ENCODE data around the gene CLCF1. TPM values are rescaled to one million over a fixed set of nuclear protein-coding genes. Genes with fewer than 3 reads are reported as not detected.

CLCF1 gene
- under 1 TPM; 0.10 to 0.17 TPM for total RNA-seq

DNA sequence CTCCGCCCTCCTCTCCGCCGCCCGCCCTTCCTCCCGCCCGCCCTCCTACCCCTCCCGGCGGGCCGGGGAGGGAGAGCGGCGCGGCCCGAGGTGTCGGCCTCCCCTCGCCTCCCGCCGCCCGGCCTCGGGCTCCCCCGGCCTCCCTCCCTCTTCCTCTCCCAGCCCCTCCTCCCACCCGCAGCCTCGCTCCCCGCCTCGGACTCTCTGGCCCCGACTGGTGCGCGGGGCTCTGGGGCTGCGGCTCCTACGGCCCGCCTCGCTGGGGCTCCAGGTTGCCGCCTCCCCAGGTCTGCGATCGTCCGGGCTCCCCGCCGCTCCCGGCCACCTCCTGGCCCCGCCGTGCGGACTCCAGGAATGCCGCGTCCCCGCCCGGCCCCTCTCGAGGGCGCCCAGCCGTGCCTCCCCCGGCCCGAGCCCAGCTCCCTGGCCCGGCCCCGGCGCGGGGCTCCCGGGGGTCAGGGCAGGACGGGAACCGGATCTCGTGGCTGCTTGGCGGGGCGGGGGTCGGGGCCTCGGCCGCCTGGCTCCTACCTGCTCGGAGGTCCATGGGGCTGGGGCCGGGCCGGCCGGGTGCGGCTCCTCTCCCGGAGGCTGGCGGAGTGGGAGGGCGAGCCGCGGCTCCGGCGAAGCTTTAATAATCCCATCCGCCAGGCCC lies at the start of gene CLCF1:
CLCF1 (minus strand) TSS at position 606 of the 655 bp plus-strand sequence; CDS start at position 547, 59 bp downstream.
- Mint-ChIP-seq H3K27ac (peak within 1 kb of the TSS; percentile 79), H3K4me3 (peak within 1 kb of the TSS; percentile 76), H3K4me1 (peaks cover 38% of the 10 kb centered on the region), H3K27me3 (peaks cover 69% of the 10 kb centered on the region), H3K9me3 (no peaks in the 10 kb centered on the region), H3K36me3 (ENCODE audit: low read depth) (no peaks in the 10 kb centered on the region)
- POLR2A ChIA-PET, result no interaction called here
- CTCF ChIA-PET, result interaction anchor here (0.6 to 38.4 kb wide), 8 partner anchors 10 to 1734 kb away, joined by 3 to 841 read pairs (median 4); partner anchors contain the start of genes CLCF1, POLD4, PPP1CA and RAD9A
- DNase-seq, result no peak

DNA sequence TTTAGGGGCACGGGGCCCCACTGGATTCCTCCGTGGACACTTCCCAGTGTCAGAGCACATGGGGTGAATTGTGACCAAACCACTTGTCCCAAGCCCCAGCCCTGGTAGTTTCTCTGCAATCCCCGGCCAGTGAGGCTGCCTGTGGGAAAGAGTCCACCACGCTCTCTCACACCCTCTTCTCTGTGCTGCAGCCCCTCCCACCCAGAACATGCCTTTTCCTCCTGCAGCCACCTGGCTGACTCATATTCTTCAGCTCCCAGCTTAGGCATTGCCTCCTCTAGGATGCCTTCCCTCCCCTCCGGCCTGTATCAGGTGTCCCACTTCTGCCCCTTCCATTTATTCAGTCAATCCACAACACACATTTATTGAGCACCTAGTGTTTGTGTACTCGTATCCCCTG lies 49.5 kb upstream of the CLCF1 start:
- DNase-seq, result no peak
- Mint-ChIP-seq H3K36me3 (ENCODE audit: low read depth) (peaks cover 3% of the 10 kb centered on the region), H3K9me3 (no peaks in the 10 kb centered on the region), H3K27me3 (no peaks in the 10 kb centered on the region), H3K4me3 (no peak overlapping the region), H3K27ac (peak overlapping the region; percentile 42), H3K4me1 (peaks cover 56% of the 10 kb centered on the region)
- ChIA-PET CTCF (interaction anchor here (1.3 to 3.5 kb wide), 3 partner anchors 12 to 21 kb away, joined by 3 to 18 read pairs (median 10); partner anchors contain the start of genes PPP1CA and PTPRCAP), POLR2A (no interaction called here)

GRCh38 chr11:67421430-67422031 lies 48.1 kb upstream of the CLCF1 start:
- Mint-ChIP-seq H3K27ac (peak overlapping the region; percentile 87), H3K36me3 (ENCODE audit: low read depth) (peaks cover 3% of the 10 kb centered on the region), H3K27me3 (no peaks in the 10 kb centered on the region), H3K4me3 (peak overlapping the region; percentile 74), H3K9me3 (no peaks in the 10 kb centered on the region), H3K4me1 (peaks cover 55% of the 10 kb centered on the region)
- POLR2A ChIA-PET, result no interaction called here
- CTCF ChIA-PET, result interaction anchor here (1.1 to 2.4 kb wide), 4 partner anchors 15 to 63 kb away, joined by 4 to 7 read pairs (median 4); partner anchors contain the start of genes PPP1CA and TBC1D10C
- DNase-seq, result no peak

DNA sequence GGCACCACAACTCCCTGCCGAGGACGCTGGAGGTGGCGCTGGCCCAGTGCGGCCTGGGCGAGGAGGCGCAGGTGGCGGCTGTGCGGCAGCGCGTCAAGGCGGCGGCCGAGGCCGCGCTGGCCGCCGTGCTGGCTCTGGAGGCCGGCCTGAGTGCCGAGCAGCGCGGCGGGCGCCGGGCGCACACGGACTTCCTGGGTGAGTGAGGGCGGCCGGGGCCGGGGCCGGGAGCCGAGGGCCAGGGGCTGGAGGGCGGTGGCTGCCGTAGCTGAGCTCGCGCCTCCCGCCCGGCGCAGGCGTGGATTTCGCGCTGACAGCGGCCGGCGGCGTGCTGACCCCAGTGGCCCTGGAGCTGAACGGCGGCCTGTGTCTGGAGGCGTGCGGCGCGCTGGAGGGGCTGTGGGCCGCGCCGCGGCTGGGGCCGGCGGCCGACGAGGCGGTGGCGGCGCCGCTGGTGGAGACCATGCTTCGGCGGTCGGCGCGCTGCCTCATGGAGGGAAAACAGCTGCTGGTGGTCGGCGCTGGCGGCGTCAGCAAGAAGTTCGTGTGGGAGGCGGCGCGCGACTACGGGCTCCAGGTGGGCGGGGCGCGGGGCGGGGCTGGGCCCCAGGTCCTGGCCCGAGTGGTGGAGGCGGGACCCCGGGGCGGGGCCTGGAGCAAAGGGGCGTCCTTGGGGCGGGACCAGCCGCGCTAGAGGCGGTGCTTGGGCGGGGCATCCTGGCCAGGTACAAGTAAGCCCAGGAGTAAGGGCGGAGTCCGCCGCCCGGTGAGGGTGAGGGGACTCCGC lies 47.4 kb upstream of the CLCF1 start:
- H3K4me3 Mint-ChIP-seq, result peak overlapping the region; percentile 74
- H3K9me3 Mint-ChIP-seq, result no peaks in the 10 kb centered on the region
- H3K4me1 Mint-ChIP-seq, result peaks cover 62% of the 10 kb centered on the region
- POLR2A ChIA-PET, result interaction anchor here (1.2 to 1.3 kb wide), 2 partner anchors 10 to 12 kb away, joined by 4 to 5 read pairs; no protein-coding TSS in a partner anchor
- H3K27me3 Mint-ChIP-seq, result no peaks in the 10 kb centered on the region
- peak; percentile 96 for DNase-seq
- CTCF ChIA-PET, result interaction anchor here (1.1 to 4.0 kb wide), 5 partner anchors 14 to 64 kb away, joined by 4 to 27 read pairs (median 5); partner anchors contain the start of genes PPP1CA, PTPRCAP and TBC1D10C
- H3K27ac Mint-ChIP-seq, result peak overlapping the region; percentile 87
- peaks cover 3% of the 10 kb centered on the region for H3K36me3 Mint-ChIP-seq (ENCODE audit: low read depth)

DNA sequence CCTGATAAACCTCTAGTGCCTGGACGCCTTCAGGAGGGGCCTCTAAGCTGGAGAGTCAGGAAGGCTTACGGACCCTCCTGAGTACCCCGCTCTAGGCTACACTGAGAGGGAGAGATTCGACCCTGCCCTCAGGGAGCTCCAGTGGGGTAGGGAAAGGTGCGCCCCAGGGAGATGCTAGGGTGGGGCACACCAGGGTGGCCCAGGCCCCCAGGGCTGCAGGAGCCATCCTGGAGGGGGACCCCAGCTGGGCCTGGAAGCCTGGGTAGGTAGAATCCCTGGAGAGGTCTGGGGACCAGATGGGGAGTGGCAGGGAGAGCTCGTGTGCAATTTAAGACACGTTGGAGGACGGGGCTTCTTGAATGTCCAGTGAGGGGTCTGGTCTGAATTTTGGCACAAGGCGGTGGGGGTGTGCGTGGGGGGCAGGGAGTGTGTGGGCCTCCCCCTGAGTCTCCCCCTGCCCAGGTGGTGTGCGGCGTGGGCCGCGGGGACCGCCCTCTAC lies 46.8 kb upstream of the CLCF1 start:
- Mint-ChIP-seq H3K27me3 (peaks cover under 1% of the 10 kb centered on the region), H3K36me3 (ENCODE audit: low read depth) (peaks cover 3% of the 10 kb centered on the region), H3K4me1 (peaks cover 57% of the 10 kb centered on the region), H3K9me3 (no peaks in the 10 kb centered on the region), H3K4me3 (peak overlapping the region; percentile 74), H3K27ac (peak overlapping the region; percentile 46)
- CTCF ChIA-PET, result interaction anchor here (0.6 to 4.0 kb wide), 7 partner anchors 13 to 827 kb away, joined by 3 to 27 read pairs (median 5); partner anchors contain the start of genes CCDC87, CCS, PTPRCAP and TBC1D10C
- no peak for DNase-seq
- POLR2A ChIA-PET, result interaction anchor here (0.8 to 1.3 kb wide), 3 partner anchors 9 to 17 kb away, joined by 4 to 7 read pairs (median 5); partner anchors contain the start of gene PTPRCAP

DNA sequence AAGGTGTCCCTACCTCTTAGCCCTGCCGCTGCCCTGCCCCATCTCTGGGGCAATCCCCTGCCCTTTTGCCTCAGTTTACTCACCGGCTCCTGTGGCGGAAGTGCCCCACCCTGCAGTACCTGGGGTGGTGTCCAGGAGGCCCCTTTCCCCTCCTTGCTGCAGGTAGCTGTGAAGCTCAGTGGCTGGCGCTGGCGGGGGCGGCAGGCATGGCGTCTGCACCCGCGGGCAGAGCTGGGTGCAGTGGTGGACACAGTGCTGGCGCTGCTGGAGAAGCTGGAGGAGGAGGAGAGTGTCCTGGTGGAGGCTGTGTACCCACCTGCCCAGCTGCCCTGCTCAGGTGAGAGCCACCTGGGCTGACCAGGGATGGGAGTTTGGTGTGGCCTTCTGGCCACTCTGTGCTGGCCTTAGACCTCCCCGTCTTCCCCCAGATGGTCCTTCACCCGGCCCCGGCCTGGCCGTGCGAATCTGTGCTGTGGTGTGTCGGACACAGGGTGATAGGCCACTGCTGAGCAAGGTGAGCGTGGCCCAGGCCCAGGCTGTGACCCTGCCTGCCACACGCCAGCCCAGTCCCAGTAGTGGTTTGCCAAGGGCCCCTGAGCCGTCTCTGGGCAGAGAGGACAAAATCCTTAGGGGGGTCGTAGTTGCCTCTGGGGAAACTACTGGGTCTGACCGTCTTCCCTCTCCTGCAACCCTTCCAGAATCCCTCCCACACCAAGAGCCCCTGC lies 46.1 kb upstream of the CLCF1 start:
- Mint-ChIP-seq H3K9me3 (no peaks in the 10 kb centered on the region), H3K27me3 (peaks cover 1% of the 10 kb centered on the region), H3K27ac (peak overlapping the region; percentile 75), H3K4me1 (peaks cover 52% of the 10 kb centered on the region), H3K4me3 (peak overlapping the region; percentile 74), H3K36me3 (ENCODE audit: low read depth) (peaks cover 3% of the 10 kb centered on the region)
- POLR2A ChIA-PET, result interaction anchor here (0.8 to 1.3 kb wide), 3 partner anchors 8 to 18 kb away, joined by 4 to 7 read pairs (median 5); partner anchors contain the start of gene PTPRCAP
- CTCF ChIA-PET, result interaction anchor here (0.6 to 4.0 kb wide), 13 partner anchors 9 to 826 kb away, joined by 3 to 27 read pairs (median 4); partner anchors contain the start of genes CCDC87, CCS, PPP1CA and PTPRCAP
- no peak for DNase-seq

DNA sequence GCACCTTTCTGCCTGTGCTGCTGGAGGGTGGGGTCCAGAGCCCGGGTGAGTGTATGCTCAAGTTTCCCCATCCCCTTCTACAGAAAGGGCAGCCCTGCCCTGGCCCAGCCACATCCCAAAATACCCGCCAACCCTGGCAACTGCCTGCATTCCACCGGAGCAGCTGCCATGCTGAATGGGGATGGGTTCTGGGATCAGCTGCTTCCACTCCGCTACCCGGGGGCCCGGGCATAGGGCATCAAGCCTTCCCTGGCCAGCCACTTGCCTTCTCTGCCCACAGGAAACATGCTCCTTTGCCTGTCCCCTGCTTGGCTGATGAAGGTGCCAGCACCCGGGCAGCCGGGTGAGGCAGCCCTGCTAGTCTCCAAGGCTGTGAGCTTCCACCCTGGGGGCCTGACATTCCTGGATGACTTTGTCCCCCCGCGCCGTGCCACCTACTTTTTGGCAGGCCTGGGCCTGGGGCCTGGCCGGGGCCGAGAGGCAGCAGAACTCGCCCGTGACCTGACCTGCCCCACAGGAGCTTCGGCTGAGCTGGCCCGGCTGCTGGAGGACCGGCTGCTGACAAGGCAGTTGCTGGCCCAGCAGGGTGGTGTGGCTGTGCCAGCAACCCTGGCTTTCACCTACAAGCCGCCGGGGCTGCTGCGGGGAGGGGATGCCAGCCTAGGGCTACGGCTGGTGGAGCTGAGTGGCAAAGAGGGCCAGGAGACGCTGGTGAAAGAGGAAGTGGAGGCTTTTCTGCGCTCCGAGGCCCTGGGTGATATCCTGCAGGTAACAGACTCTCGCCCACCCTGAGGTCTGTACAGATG lies 45.3 kb upstream of the CLCF1 start:
- peak overlapping the region; percentile 74 for H3K4me3 Mint-ChIP-seq
- peak overlapping the region; percentile 75 for H3K27ac Mint-ChIP-seq
- H3K36me3 Mint-ChIP-seq (ENCODE audit: low read depth), result peaks cover 3% of the 10 kb centered on the region
- POLR2A ChIA-PET, result no interaction called here
- no peak for DNase-seq
- H3K9me3 Mint-ChIP-seq, result no peaks in the 10 kb centered on the region
- H3K4me1 Mint-ChIP-seq, result peaks cover 50% of the 10 kb centered on the region
- CTCF ChIA-PET, result interaction anchor here (0.8 to 4.0 kb wide), 14 partner anchors 10 to 73 kb away, joined by 3 to 27 read pairs (median 4); partner anchors contain the start of genes PPP1CA, PTPRCAP, RAD9A and RPS6KB2
- peaks cover 1% of the 10 kb centered on the region for H3K27me3 Mint-ChIP-seq

GRCh38 chr11:67417425-67417824 lies 44.0 kb upstream of the CLCF1 start:
- no peak for DNase-seq
- ChIA-PET POLR2A (no interaction called here), CTCF (interaction anchor here (1.2 to 4.0 kb wide), 7 partner anchors 9 to 57 kb away, joined by 3 to 27 read pairs (median 5); partner anchors contain the start of genes PPP1CA, PTPRCAP, RAD9A and TBC1D10C)
- Mint-ChIP-seq H3K27ac (no peak overlapping the region), H3K4me1 (peaks cover 54% of the 10 kb centered on the region), H3K4me3 (no peak overlapping the region), H3K36me3 (ENCODE audit: low read depth) (peaks cover 3% of the 10 kb centered on the region), H3K9me3 (no peaks in the 10 kb centered on the region), H3K27me3 (peaks cover 1% of the 10 kb centered on the region)

DNA sequence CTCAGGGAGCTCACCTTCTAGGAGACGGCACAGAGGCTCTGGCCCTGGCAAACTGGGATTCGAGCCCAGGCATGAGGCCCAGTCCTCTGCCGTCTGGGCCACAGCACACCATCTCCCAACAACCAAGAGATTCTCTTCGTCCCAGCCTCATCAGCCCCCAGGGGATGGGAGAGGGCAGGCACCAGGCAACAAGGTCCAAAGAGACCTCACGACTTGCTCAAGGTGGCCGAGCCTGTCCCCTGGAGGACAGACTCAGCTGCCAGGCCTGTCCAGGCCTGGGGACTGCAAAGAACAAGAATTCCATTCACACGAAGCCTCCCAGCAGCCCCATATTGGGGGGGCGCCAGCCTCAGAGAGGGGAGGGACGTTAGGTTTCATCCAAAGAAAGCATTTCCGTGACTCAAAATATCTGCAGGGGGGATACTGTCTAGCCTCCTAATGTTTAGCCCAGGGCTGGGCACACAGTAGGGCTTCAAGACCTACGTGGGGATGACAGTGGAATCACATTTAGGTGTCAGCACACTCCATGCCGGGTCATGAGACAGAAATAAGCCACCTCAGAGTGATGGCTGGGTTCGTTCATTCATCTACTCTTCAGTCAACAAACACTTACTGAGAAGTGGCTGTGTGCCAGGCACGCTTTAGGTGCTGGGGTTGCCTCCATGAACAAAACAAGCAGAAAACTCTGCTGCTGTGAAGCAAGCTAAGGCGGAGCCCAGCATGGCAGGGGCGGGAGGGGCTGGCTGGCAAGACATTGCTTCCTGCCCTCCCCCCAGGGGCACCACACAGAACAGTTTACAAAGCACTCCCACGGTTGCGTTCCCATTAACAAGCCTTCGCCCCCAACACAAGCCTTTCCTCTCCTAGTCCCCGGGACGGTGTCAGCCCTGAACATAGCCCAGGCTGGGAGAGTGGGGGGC lies 43.3 kb upstream of the CLCF1 start:
- H3K9me3 Mint-ChIP-seq, result no peaks in the 10 kb centered on the region

More for the DNA sequence above, 43.3 kb upstream of the CLCF1 start:
- Mint-ChIP-seq H3K36me3 (ENCODE audit: low read depth) (peaks cover 3% of the 10 kb centered on the region), H3K4me3 (peak overlapping the region; percentile 60), H3K27ac (peak overlapping the region; percentile 87), H3K27me3 (peaks cover 1% of the 10 kb centered on the region), H3K4me1 (peaks cover 62% of the 10 kb centered on the region)
- peak; percentile 71 for DNase-seq
- ChIA-PET POLR2A (no interaction called here), CTCF (interaction anchor here (0.6 to 4.0 kb wide), 5 partner anchors 8 to 58 kb away, joined by 3 to 27 read pairs (median 5); partner anchors contain the start of genes PTPRCAP and TBC1D10C)
